Thyroid gland (tissue), 4 donors: ENCODE results near the gene HIPK3. TPM values are rescaled to one million over a fixed set of nuclear protein-coding genes. Genes with fewer than 3 reads are reported as not detected.
"Not testable (repeated sequence)": the region's sequence is repeated elsewhere in the genome, so short reads cannot be mapped to it uniquely, and the experiment has no call there.

ENCODE experiments used
- DNase-seq, 2 donors: peaks; one replicate each; pipeline ENCODE4 v3.0.0-alpha.2; 2019
- H3K27ac ChIP-seq, 3 donors: fragments of 200-600 bp; sonication (generic); 1 replicate in 2 of 3; 2 replicates in 1 of 3; pipeline ENCODE4 v1.5.1; 2016 to 2019; ENCODE audit warnings: mild to moderate bottlenecking in 1 of 3, moderate library complexity in 1 of 3
- H3K27me3 ChIP-seq: fragments of 200-600 bp; sonication (generic); one replicate; pipeline ENCODE4 v1.5.1; 2019
- H3K36me3 ChIP-seq, 2 donors: fragments of 200-600 bp; sonication (generic); one replicate each; pipeline ENCODE4 v1.5.1; 2016 to 2019
- H3K4me1 ChIP-seq, 2 donors: fragments of 200-600 bp; sonication (generic); one replicate each; pipeline ENCODE4 v1.5.1; 2017 to 2019
- H3K4me3 ChIP-seq, 3 donors: fragments of 200-600 bp; sonication (generic); replicated peaks in 1 of 3; 1 replicate in 2 of 3; 2 replicates in 1 of 3; pipeline ENCODE4 v1.5.1; 2016; ENCODE audit warnings: mild to moderate bottlenecking in 1 of 3
- H3K9me3 ChIP-seq: fragments of 200-600 bp; sonication (generic); one replicate; pipeline ENCODE4 v1.5.1; 2017
- POLR2A ChIP-seq, 2 donors: fragments of 450-650 bp; IDR thresholded peaks; one replicate each; pipeline ENCODE4 v1.6.1; 2017; ENCODE audit warnings: antibody characterized with exemption in 2 of 2, mild to moderate bottlenecking in 2 of 2, moderate library complexity in 1 of 2
- WGBS, 2 donors: methylation state at CpG; one replicate each; pipeline ENCODE4 v1.1.5; 2017; 5-methylcytosine and 5-hydroxymethylcytosine counted together
- intact Hi-C: fragments of 100-400 bp; cut with DNase I; formaldehyde crosslinking; loops from one replicate; pipeline ENCODE4 v1.15.1; 2023
- total RNA-seq, 4 donors: library from RNA; depleted of rRNA; stranded (reverse); fragments of >200 nt; gene quantifications; one replicate each; pipeline ENCODE4 v1.2.3, GENCODE V29; 2016
- TF ChIP-seq, protein P1 (sequence below), 6 experiments: fragments of 200-600 bp in 3 of 6; fragments of 450-650 bp in 3 of 6; sonication (generic) in 3 of 6; IDR thresholded peaks; one replicate each; pipeline ENCODE4 v1.5.1; 2016 to 2019; ENCODE audit warnings: antibody characterized with exemption in 6 of 6, mild to moderate bottlenecking in 2 of 6, inconsistent platforms in 1 of 6, moderate library complexity in 1 of 6

The HIPK3 gene
- total RNA-seq, 4 donors from 2014 or later: 156 to 377 (median 216) TPM

DNA sequence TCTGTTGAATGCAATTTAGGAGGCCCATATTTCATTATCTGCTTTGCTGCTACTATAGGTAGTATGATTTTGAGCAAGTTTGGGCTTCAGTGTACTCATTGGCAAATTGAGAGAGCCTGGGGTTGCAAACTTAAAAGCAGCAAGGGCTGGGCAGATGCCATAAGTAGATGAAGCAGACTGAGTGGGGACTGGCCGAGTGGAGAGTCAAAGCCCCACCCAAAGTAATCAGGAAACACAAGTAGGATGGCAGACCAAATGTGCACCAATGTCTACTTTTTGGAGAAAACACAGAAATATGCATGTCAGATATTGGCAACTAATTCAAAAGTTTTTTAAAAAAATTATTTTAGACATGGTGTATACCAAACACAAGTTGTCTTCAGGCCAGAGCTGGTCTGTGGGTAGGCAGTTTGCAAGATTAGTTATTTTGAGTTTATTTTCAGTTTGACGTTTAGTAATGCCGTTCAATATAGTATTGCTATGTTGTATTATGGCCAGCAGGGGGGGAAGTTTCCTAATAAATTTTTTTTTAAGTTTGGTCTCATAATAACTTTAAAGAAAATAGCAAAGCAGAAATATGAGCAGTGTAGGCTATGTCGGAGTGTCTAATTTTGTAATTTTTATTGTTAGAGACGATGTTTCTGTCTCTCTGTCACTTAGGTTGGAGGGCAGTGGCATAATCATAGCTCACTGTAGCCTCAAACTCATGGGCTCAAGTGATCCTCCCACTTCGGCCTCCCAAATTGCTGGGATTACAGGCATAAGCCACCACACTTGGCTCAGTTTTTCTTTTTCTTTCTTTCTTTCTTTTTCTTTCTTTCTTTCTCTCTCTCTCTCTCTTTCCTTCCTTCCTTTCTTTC lies 105.1 kb downstream of the HIPK3 start:
- TF ChIP-seq, protein P1, sequence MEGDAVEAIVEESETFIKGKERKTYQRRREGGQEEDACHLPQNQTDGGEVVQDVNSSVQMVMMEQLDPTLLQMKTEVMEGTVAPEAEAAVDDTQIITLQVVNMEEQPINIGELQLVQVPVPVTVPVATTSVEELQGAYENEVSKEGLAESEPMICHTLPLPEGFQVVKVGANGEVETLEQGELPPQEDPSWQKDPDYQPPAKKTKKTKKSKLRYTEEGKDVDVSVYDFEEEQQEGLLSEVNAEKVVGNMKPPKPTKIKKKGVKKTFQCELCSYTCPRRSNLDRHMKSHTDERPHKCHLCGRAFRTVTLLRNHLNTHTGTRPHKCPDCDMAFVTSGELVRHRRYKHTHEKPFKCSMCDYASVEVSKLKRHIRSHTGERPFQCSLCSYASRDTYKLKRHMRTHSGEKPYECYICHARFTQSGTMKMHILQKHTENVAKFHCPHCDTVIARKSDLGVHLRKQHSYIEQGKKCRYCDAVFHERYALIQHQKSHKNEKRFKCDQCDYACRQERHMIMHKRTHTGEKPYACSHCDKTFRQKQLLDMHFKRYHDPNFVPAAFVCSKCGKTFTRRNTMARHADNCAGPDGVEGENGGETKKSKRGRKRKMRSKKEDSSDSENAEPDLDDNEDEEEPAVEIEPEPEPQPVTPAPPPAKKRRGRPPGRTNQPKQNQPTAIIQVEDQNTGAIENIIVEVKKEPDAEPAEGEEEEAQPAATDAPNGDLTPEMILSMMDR (IDR thresholded peaks at IDR 0.05): peak in 5 of 6 experiments; percentile 20 to 68 (median 60)
- no peak for TF ChIP-seq POLR2A (IDR thresholded peaks at IDR 0.05)
- H3K9me3 ChIP-seq: no peaks in the 10 kb centered on the region
- no peaks in the 10 kb centered on the region for H3K36me3 ChIP-seq
- H3K27me3 ChIP-seq: no peaks in the 10 kb centered on the region
- no peak overlapping the region for H3K4me3 ChIP-seq
- no peak for DNase-seq
- no peak overlapping the region for H3K27ac ChIP-seq
- intact Hi-C loops: loop anchor here (5.0 kb wide), 1 partner anchor 325 kb away; no protein-coding TSS in a partner anchor
- 21 to 25% methylated on average over 6 of the region's 6 CpGs for WGBS, 2 donors
- H3K4me1 ChIP-seq: peaks cover 0 to 10% of the 10 kb centered on the region in 2 donors

DNA sequence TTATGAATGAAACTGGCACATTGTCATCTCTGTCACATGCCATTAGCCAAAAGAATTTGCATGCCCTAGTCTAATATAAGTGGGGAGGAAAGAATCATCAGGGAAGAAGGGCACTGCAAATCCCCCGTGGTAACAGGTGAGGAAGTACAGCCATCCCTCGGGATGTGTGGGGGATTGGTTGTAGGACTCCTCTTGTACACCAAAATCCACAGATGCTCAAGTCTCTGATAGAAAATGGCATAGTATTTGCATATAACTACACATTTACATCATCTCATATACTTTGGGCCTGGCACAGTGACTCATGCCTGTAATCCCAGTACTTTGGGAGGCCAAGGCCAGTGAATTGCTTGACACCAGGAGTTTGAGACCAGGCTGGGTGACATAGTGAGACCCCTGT lies 109.7 kb downstream of the HIPK3 start:
- TF ChIP-seq POLR2A (IDR thresholded peaks at IDR 0.05): no peak
- TF ChIP-seq, protein P1 (IDR thresholded peaks at IDR 0.05): no peak
- no peak for DNase-seq
- intact Hi-C loops: no loop called here
- 81 to 85% methylated on average over 2 of the region's 2 CpGs for WGBS, 2 donors
- H3K27ac ChIP-seq: no peak overlapping the region
- H3K27me3 ChIP-seq: no peaks in the 10 kb centered on the region
- no peaks in the 10 kb centered on the region for H3K9me3 ChIP-seq
- H3K4me1 ChIP-seq: no peaks in the 10 kb centered on the region
- H3K36me3 ChIP-seq: no peaks in the 10 kb centered on the region
- no peak overlapping the region for H3K4me3 ChIP-seq

DNA sequence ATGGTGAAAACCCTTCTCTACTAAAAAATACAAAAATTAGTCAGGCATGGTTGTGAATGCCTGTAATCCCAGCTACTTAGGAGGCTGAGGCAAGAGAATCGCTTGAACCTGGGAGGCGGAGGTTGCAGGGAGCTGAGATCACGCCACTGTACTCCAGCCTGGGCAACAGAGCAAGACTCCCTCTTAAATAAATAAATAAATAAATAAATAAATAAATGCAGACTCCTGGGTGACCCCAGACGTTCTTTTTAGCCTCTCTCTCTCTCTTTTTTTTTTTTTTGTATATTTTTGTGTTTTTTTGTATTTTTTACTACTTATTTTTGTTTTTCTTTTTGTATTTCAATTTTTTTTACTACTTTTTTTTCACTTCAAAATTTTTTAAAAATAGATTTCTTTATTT lies 111.3 kb downstream of the HIPK3 start:
- H3K4me3 ChIP-seq, H3K36me3 ChIP-seq, DNase-seq, H3K4me1 ChIP-seq, H3K27ac ChIP-seq, H3K9me3 ChIP-seq, H3K27me3 ChIP-seq, intact Hi-C loops: not testable (repeated sequence)
- 90 to 94% methylated on average over 4 of the region's 4 CpGs for WGBS, 2 donors

DNA sequence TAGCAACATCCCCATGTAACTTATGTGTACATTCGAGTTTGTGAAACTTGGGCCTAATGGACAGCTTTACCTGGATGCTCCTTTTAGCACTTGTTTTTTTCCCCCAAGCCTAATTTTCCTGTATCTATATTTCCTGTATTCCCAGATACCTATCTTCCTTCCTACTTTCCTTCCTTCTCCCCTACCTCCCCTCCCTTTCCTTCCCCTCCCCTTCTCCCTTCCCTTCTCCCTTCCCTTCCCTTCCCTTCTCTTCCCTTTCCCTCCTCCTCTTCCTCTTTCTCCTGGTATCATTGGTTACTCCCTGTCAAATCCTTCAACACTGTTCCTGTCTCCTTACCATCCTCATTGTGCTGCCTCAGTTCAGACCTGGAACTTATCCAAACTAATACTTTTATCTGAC lies 111.8 kb downstream of the HIPK3 start:
- intact Hi-C loops: no loop called here
- 91 to 98% methylated on average over 1 of the region's 1 CpG for WGBS, 2 donors
- no peak for DNase-seq
- H3K27me3 ChIP-seq: no peaks in the 10 kb centered on the region
- no peaks in the 10 kb centered on the region for H3K36me3 ChIP-seq
- H3K4me1 ChIP-seq: no peaks in the 10 kb centered on the region
- no peak for TF ChIP-seq POLR2A (IDR thresholded peaks at IDR 0.05)
- TF ChIP-seq, protein P1 (IDR thresholded peaks at IDR 0.05): no peak
- H3K9me3 ChIP-seq: no peaks in the 10 kb centered on the region
- H3K27ac ChIP-seq: no peak overlapping the region
- H3K4me3 ChIP-seq: no peak overlapping the region

DNA sequence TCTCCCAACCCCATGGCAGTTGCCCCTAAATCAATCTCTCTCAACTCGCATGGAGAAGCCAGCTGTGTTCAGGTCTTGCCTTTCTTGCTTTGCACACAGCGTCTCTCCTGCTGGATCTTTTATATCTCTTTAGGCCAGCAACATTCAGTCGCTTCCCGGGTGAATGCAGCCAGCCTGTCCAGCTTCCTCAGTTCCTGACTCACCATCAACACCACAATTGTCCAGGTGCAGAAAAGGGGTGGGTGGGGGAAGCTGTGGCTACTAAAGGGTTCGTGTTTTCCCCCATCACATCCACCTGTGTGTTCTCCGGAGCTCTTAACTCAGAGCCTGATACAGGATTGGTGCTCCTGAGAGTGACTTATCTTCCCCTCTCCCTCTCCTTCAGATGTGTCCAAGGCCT lies 116.5 kb downstream of the HIPK3 start:
- Histone ChIP-seq H3K27me3 (no peaks in the 10 kb centered on the region), H3K4me3 (no peak overlapping the region), H3K4me1 (peaks cover 4 to 9% of the 10 kb centered on the region in 2 donors), H3K27ac (no peak overlapping the region), H3K9me3 (no peaks in the 10 kb centered on the region), H3K36me3 (no peaks in the 10 kb centered on the region)
- 75 to 81% methylated on average over 6 of the region's 6 CpGs for WGBS, 2 donors
- intact Hi-C loops: loop anchor here (10.0 kb wide), 1 partner anchor 451 kb away; no protein-coding TSS in a partner anchor
- DNase-seq: no peak
- no peak for TF ChIP-seq POLR2A (IDR thresholded peaks at IDR 0.05)
- TF ChIP-seq, protein P1 (IDR thresholded peaks at IDR 0.05): no peak
